ENCODE measurements around the gene SMIM28.
"Not testable (repeated sequence)": the region's sequence is repeated elsewhere in the genome, so short reads cannot be mapped to it uniquely, and the experiment has no call there.

The SMIM28 gene

DNA sequence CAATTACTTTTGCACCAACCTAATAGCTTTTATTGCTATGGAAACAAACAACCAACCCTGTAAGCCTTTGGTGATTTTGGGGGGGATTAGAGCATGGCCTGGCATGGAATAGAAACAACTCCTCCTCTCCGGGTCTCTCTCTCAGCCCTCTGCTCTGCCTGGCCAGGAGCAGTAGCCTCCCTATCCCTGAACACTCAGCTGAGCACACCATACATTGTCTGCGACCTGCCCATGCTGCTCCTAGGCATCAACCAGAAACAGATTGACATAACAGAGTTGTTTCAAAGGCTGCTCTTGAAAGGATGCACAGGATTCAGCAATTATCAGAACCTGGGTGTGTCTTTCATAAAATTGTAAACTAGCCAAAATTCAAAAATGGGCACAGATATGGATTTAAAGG, 29.8 kb upstream of the SMIM28 start:
- Histone ChIP-seq H3K9me3 (ENCODE audit: severe bottlenecking) (no peaks in the 10 kb centered on the region), H3K27ac (ENCODE audit: poor library complexity, severe bottlenecking) (no peak overlapping the region)
- ATAC-seq (ENCODE audit: low read depth): no peak

DNA sequence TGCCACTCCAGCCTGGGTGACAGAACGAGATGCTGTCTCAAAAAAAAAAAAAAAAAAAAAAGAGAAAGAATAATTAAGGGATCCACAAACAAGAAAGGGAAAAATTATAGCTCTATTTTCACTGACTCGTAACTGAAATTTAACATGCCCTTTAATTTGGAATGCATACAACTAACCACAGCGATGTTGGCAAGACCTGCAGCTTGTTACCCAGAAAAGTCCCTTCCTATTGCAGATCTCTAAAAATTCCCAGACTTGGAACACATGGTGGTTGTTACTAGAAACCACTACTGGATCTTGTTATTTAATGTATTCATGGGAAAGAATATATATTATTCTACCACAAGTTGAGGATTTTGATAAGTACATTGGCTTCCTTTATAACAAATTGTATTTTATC, 27.8 kb upstream of the SMIM28 start:
- TF ChIP-seq, protein P1, sequence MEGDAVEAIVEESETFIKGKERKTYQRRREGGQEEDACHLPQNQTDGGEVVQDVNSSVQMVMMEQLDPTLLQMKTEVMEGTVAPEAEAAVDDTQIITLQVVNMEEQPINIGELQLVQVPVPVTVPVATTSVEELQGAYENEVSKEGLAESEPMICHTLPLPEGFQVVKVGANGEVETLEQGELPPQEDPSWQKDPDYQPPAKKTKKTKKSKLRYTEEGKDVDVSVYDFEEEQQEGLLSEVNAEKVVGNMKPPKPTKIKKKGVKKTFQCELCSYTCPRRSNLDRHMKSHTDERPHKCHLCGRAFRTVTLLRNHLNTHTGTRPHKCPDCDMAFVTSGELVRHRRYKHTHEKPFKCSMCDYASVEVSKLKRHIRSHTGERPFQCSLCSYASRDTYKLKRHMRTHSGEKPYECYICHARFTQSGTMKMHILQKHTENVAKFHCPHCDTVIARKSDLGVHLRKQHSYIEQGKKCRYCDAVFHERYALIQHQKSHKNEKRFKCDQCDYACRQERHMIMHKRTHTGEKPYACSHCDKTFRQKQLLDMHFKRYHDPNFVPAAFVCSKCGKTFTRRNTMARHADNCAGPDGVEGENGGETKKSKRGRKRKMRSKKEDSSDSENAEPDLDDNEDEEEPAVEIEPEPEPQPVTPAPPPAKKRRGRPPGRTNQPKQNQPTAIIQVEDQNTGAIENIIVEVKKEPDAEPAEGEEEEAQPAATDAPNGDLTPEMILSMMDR (IDR thresholded peaks at IDR 0.05; ENCODE audit: poor library complexity, severe bottlenecking): no peak
- H3K27ac ChIP-seq (ENCODE audit: poor library complexity, severe bottlenecking): no peak overlapping the region
- no peak for ATAC-seq (ENCODE audit: low read depth)
- DNase-seq (ENCODE audit: low spot score): no peak
- no peak overlapping the region for H3K4me3 ChIP-seq (ENCODE audit: severe bottlenecking)
- no peaks in the 10 kb centered on the region for H3K27me3 ChIP-seq (ENCODE audit: insufficient read depth, poor library complexity, severe bottlenecking)
- H3K9me3 ChIP-seq (ENCODE audit: severe bottlenecking): no peaks in the 10 kb centered on the region
- no peaks in the 10 kb centered on the region for H3K36me3 ChIP-seq (ENCODE audit: low read depth)
- H3K4me1 ChIP-seq (ENCODE audit: insufficient read depth, poor library complexity, severe bottlenecking): no peaks in the 10 kb centered on the region

More for the DNA sequence above, 29.8 kb upstream of the SMIM28 start:
- no peaks in the 10 kb centered on the region for H3K36me3 ChIP-seq (ENCODE audit: low read depth)
- no peak for DNase-seq (ENCODE audit: low spot score)
- no peak overlapping the region for H3K4me3 ChIP-seq (ENCODE audit: severe bottlenecking)
- H3K27me3 ChIP-seq (ENCODE audit: insufficient read depth, poor library complexity, severe bottlenecking): no peaks in the 10 kb centered on the region
- no peaks in the 10 kb centered on the region for H3K4me1 ChIP-seq (ENCODE audit: insufficient read depth, poor library complexity, severe bottlenecking)
- TF ChIP-seq, protein P1 (IDR thresholded peaks at IDR 0.05; ENCODE audit: poor library complexity, severe bottlenecking): no peak

DNA sequence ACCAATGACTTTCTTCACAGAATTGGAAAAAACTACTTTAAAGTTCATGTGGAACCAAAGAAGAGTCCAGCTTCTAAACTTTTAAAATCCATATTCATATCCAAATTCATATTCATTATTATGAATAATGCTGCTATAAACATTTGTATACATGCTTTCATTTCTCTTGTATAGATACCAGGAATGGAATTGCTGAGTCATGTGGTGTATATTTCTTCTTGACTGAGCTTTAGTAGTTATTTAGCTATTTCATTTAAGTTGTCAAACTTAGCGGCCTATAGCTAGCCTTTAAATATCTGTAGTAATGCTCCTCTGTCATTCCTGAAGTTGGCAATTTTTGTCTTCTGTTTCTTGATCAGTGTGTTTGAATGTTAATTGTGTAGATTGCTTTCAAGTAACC, 19.8 kb upstream of the SMIM28 start:
- no peaks in the 10 kb centered on the region for H3K27me3 ChIP-seq (ENCODE audit: insufficient read depth, poor library complexity, severe bottlenecking)
- H3K9me3 ChIP-seq (ENCODE audit: severe bottlenecking): no peaks in the 10 kb centered on the region
- no peak overlapping the region for H3K4me3 ChIP-seq (ENCODE audit: severe bottlenecking)
- no peaks in the 10 kb centered on the region for H3K4me1 ChIP-seq (ENCODE audit: insufficient read depth, poor library complexity, severe bottlenecking)
- no peaks in the 10 kb centered on the region for H3K36me3 ChIP-seq (ENCODE audit: low read depth)
- TF ChIP-seq, protein P1 (IDR thresholded peaks at IDR 0.05; ENCODE audit: poor library complexity, severe bottlenecking): no peak
- ATAC-seq (ENCODE audit: low read depth) (no peak), DNase-seq (ENCODE audit: low spot score) (no peak)
- no peak overlapping the region for H3K27ac ChIP-seq (ENCODE audit: poor library complexity, severe bottlenecking)

DNA sequence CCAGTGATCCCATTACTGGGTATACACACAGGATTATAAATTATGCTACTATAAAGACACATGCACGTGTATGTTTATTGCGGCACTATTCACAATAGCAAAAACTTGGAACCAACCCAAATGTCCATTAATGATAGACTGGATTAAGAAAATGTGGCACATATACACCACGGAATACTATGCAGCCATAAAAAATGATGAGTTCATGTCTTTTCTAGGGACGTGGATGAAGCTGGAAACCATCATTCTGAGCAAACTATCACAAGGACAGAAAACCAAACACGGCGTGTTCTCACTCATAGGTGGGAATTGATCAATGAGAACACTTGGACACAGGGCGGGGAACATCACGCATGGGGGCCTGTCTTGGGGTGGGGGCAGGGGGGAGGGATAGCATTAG, 9.0 kb upstream of the SMIM28 start:
- H3K27ac ChIP-seq (ENCODE audit: poor library complexity, severe bottlenecking); H3K9me3 ChIP-seq (ENCODE audit: severe bottlenecking); H3K27me3 ChIP-seq (ENCODE audit: insufficient read depth, poor library complexity, severe bottlenecking); ATAC-seq (ENCODE audit: low read depth); DNase-seq (ENCODE audit: low spot score); H3K36me3 ChIP-seq (ENCODE audit: low read depth); H3K4me3 ChIP-seq (ENCODE audit: severe bottlenecking); H3K4me1 ChIP-seq (ENCODE audit: insufficient read depth, poor library complexity, severe bottlenecking): not testable (repeated sequence)

DNA sequence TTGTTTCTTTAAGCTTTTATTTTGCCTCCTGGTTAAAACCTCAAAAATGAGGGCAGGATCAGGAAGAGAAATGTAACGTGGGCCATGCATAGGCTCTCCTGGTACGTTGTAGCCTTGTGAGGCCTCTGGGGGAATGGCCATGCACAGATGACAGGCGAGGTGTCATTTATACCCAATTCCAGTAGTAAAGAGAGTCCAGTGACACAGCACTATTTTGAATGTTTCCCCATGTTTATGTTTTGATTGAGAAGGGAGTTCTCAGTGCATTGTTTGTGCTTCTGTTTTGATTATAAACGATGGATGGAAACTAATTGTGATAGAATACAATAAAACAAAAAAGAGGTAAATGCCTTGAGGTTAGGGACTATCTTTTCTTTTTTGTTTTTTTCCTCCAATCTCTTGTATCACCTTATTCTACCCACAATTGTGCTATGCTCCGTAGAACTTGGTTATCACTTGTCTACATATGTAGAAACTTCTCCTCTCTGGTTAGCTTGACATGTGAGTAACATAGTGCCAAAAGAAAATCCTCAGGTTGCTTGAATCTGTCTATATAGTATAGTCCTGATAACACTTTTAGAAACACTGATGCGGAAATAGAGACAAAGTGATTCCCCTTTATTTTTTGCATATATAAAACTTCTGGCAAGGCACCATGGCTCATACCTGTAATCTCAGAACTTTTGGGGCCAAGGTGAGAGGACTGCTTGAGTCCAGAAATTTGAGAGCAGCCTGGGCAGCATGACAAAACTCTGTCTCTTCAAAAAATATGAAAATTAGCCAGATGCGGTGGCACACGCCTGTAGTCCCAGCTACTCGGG, 6.9 kb upstream of the SMIM28 start:
- DNase-seq (ENCODE audit: low spot score) (no peak), ATAC-seq (ENCODE audit: low read depth) (no peak)
- peaks cover 5% of the 10 kb centered on the region for H3K4me1 ChIP-seq (ENCODE audit: insufficient read depth, poor library complexity, severe bottlenecking)
- no peak overlapping the region for H3K4me3 ChIP-seq (ENCODE audit: severe bottlenecking)
- H3K27ac ChIP-seq (ENCODE audit: poor library complexity, severe bottlenecking): no peak overlapping the region
- TF ChIP-seq, protein P1 (IDR thresholded peaks at IDR 0.05; ENCODE audit: poor library complexity, severe bottlenecking): no peak
- H3K36me3 ChIP-seq (ENCODE audit: low read depth): no peaks in the 10 kb centered on the region
- no peaks in the 10 kb centered on the region for H3K27me3 ChIP-seq (ENCODE audit: insufficient read depth, poor library complexity, severe bottlenecking)
- H3K9me3 ChIP-seq (ENCODE audit: severe bottlenecking): no peaks in the 10 kb centered on the region
